GM21423 (cell line): ENCODE results near the gene ACVR1B.

Experiments used
- ATAC-seq: cut with Tn5 transposase; IDR thresholded peaks from one replicate; pipeline ENCODE4 v1.9.1; 2021; ENCODE audit warnings: mild to moderate bottlenecking, moderate library complexity; ENCODE audit not compliant: unreplicated experiment

Gene ACVR1B

DNA sequence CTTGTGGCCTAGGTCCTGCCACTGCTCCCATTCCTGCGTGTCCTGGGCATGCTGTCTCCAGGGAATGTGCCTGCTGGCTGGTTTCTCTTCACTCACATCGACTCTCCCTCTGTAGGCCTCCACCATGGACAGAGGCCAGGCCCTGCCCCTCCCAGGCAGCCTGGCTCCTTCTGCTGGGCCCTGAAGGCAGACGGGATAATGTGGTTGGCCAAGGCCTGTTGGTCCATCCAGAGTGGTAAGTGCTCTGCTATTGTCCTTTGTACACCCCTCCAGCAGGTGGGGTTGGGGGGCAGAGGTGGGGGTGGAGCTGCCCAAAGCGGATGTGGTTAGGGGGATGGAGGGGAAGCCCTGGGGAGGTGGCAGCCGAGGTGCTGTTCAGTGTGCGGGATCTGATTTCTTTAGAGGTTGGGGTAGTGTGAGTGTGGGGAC lies 90.2 kb downstream of the ACVR1B start:
- ATAC-seq: no peak

DNA sequence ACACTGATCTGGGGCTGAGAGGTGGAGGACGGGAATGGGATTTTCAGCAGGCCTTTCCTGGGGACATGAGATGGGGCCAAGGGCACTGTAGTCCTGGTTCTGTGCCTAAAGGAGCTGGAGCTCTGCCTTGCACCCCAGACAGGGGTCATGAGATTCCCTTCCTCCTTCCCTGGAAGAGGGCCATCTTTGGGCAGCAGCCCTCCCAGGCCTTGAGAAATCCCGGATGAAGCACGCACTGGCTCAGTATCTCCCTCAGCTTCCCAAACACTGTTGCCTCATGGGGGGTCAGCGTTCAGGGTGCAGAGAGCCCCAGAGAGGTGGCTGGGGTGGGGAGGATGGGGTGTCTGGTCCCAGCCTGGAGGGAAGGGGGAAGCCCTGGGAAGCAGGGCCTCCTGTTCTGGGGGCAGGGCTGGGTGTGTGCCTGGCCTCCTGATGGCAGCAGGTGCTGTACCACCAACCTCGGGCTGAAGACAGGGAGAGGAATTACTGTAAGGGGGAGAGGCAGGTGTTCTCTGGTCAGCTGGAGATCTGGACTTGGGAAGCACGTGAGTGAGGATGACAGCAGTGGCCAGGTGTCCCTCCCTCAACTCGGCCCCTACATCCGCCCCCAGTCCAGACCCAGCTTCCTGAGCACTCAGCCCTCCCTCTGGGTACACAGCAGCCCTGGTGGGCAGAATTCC lies 91.3 kb downstream of the ACVR1B start:
- no peak for ATAC-seq

DNA sequence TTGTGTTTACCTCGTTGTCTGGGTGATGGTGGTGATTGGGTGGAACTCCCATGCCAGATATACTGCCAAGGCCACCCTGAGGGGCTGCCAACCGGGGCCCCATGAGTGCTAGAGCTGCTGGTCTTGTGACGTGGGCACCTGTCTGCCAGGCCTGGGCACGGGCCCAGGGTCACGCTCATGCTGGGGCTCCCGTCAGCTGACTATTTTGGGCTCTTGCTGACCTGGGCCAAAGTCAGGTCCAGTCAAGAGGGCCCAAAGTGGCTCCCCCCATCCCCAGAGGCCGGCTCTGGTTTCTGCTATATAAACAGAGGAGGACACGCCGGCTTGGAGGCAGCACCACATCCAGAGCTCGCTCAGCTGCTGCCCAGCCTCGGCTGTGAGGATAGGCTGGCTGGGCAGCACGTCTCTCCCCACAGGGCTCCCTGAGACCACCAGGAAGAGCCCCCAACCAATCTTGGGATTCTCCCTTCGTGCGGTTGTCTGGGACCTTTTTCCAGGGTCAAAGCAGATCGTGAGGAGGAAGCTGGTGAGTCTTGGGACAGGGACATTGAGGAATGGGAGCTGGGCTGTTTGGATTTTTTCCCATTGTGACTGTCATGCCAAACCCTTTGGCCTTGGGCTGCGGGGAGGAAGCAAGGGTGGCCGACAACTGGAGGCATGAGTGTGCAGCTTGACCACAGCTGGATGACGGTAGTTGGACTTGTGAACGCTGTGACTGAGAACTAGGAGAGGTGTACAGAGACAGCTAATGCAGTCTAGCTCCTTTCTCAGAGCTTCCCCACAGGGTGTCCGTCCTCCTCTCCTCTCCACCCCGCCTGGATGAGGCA lies 92.1 kb downstream of the ACVR1B start:
- ATAC-seq: no peak

DNA sequence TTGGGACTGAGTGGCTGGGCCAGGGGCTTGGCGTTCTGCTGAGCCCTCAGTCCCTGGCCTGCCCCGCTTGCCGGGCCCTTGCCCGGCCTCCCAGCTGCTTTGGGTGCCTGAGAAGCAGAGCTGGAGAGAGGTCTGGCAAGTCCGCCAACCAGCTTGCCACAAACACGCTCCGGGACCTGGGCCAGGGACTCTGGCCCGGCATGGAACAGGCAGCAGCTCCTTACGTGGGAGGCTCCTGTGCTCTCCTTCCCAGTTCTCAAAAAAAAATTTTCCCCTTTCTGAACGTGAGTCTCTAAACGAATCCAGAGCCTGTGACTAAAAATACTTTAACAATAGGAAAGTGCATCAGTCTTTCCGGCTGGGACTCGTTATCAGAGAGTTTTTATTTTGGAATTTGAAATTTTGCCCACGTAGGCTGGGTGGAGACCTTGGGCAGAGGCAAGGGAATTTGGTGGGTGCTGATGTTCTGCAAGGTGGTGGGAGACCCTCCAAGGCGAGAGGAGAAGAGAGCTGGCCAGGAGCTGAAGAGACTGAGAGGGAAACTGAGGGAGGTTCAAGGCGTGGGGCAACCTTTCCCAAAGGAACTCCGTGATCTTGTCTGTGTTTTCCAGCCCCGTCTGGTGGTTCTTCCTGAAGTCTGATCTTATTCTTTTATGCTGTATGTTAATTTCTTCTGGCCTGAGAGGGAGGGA lies 92.9 kb downstream of the ACVR1B start:
- no peak for ATAC-seq

DNA sequence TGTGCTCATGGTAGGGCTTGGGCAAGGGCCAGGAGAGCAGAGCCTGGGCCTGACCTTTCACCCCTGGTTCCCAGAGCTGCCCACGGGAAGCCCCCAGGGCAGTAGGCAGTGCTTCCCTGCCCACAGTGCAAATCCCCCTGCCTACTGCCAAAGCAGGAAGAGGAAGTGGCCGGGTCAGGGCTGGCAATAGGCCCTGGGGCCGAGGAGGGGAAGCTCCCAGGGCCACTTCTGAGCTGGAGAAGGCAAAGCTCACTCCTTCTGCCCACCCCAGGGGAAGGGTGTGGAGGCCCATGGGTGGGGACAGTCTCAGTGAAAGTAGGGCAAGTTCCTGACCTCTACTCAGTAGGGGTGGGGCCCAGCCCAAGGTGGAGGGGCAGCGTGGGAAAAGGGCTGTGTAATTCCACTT lies 94.3 kb downstream of the ACVR1B start:
- no peak for ATAC-seq
